Central memory CD8-positive, alpha-beta T cell (primary cell): ENCODE results near the gene KCNQ1.
A peak's percentile ranks its signal among the peaks of the same experiment; 100 is the strongest.

Source experiments
- ATAC-seq: fragments of 150-1000 bp; cut with Tn5 transposase; replicated peaks from 2 replicates; pipeline ENCODE4 v1.10.0; 2022; ENCODE audit warnings: mild to moderate bottlenecking, moderate FRiP score, moderate number of reproducible peaks; ENCODE audit not compliant: poor library complexity, severe bottlenecking; ENCODE audit errors: extremely low read depth
- DNase-seq, 2 donors: peaks; one replicate each; pipeline ENCODE4 v3.0.0; 2021; ENCODE audit warnings: low spot score in 2 of 2
- H3K27ac Mint-ChIP-seq: one replicate; pipeline ENCODE4 v1.8.0; 2022; ENCODE audit warnings: low read depth, mild to moderate bottlenecking, moderate library complexity, mixed read lengths
- H3K27me3 Mint-ChIP-seq: one replicate; pipeline ENCODE4 v1.8.0; 2022; ENCODE audit warnings: mixed read lengths
- H3K36me3 Mint-ChIP-seq: one replicate; pipeline ENCODE4 v1.8.0; 2022; ENCODE audit warnings: mild to moderate bottlenecking, moderate library complexity, mixed read lengths; ENCODE audit not compliant: insufficient read depth
- H3K4me1 Mint-ChIP-seq: one replicate; pipeline ENCODE4 v1.8.0; 2022; ENCODE audit warnings: mixed read lengths
- H3K4me3 Mint-ChIP-seq: one replicate; pipeline ENCODE4 v1.8.0; 2022; ENCODE audit warnings: mild to moderate bottlenecking, moderate library complexity, mixed read lengths
- H3K9me3 Mint-ChIP-seq: one replicate; pipeline ENCODE4 v1.8.0; 2022; ENCODE audit warnings: mixed read lengths

The KCNQ1 gene

DNA sequence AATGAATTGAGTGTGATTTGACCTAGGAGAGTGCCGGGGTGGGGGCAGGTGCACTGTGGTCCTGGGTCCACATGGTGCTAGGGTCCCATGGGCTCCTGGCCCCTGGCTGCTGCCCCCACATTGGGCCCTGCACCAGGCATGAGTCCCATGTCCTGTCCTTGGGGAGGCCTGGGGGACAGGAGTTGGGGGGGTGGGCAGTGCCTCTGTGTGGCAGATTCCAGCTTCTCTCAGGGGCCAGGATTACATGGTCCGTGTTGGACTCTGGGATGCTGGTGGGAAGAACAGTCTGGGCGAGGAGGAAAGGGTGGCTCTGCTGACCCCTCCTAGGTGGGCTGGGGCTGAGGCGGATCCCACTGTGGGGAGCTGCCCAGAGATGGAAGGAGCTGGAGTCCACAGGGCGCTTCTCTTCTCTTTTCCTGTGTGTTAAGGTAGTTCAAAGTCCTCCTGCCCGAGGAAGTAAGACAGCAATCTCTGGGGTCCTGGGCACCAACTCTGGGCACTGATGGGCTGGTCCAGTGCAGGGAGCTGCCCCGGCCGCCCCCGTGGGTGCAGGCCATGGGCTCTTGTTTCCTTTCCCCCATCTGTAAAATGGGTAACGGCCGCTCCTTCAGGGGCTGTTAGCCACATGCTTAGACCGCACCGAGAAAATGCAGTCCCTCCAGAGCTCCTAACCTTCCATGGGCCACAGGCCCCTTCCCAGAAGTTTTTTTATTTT, 19.8 kb downstream of the KCNQ1 start:
- Mint-ChIP-seq H3K36me3 (peaks cover 6% of the 10 kb centered on the region), H3K4me3 (no peak overlapping the region), H3K4me1 (peaks cover 14% of the 10 kb centered on the region), H3K27me3 (no peaks in the 10 kb centered on the region), H3K9me3 (no peaks in the 10 kb centered on the region), H3K27ac (no peak overlapping the region)
- DNase-seq (no peak), ATAC-seq (no peak)

DNA sequence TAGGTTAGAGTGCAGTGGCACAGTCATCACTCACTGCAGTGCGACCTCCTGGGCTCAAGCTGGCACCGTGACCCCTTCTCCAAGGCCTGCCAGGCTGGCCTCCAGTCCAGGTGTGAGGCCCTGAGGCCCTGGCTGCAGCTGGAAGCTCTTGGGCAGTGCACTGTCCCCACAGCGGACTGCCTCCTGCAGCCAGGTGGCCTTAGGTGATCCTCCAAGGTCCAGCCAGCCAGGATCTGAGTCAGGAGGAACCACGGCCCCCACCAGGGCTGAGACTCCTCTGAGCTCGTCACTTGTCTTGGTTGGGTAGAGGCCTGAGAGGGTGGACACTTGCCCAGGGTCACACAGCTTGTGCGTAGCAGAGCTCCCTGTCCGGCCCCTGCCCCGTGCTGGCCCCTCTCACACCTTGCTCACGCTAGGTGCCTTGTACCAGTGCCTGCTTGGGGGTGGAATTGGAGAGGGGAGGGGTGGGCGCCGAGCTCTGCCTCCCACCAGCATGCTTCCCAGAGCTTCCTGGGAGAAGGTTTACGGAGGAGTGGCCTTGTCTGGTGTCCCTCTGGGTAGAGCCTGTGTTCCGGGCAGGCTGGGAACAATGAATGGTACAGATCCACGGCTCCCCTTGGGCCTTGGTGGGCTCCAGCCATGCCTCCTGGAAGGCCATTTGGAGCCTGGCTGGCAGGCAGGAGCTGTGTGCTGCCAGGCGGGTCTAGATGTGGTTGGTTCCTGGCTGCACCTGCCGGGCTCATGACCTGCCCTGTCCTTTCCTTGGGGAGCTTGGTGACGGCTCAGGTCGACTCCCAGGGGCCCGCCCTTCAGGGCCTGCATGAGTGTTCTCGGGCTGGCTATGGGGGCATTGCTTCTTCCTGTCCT, 20.6 kb downstream of the KCNQ1 start:
- Mint-ChIP-seq H3K36me3 (peaks cover 6% of the 10 kb centered on the region), H3K9me3 (no peaks in the 10 kb centered on the region), H3K4me3 (peak overlapping the region; percentile 41), H3K27me3 (no peaks in the 10 kb centered on the region), H3K27ac (no peak overlapping the region), H3K4me1 (peaks cover 14% of the 10 kb centered on the region)
- no peak for ATAC-seq
- no peak for DNase-seq

DNA sequence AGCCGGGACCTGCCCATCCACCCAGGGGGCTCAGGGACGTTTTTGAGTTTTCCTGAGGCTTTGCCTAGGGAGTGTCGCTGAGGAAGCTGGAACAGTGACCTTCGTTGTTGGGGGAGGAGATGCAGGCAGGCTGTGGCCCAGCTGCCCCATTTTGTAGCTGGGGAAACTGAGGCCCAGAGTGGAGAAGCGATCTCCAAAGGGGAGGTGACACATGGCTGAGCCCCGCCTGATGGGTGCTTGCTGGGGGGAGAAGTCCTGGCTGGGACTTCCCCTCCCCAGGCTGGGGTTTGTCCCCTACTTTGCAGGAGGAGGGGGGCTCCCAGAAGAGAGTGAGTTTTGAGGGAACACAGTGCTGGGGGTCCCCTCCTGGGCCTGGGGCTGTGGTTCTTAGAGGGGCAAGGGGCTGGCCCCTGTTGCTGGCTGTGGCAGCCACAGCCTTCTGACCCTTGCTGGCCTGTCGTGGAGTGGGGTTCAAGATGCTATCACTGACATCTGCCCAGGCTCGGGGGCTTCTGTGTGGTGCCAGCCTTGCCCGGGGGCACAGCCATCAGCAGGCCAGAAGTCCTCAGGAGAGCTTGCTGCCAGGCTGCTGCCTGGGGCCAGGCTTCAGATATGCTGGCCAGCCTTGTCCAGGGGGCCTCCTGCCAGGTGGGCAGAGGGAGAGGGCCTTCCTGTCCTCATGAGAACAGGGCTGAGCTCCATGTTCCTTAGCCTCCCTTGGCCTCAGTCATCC, 21.4 kb downstream of the KCNQ1 start:
- Mint-ChIP-seq H3K4me3 (peak overlapping the region; percentile 68), H3K9me3 (no peaks in the 10 kb centered on the region), H3K36me3 (peaks cover 6% of the 10 kb centered on the region), H3K27ac (no peak overlapping the region), H3K4me1 (peaks cover 14% of the 10 kb centered on the region), H3K27me3 (no peaks in the 10 kb centered on the region)
- ATAC-seq = no peak
- DNase-seq = no peak

DNA sequence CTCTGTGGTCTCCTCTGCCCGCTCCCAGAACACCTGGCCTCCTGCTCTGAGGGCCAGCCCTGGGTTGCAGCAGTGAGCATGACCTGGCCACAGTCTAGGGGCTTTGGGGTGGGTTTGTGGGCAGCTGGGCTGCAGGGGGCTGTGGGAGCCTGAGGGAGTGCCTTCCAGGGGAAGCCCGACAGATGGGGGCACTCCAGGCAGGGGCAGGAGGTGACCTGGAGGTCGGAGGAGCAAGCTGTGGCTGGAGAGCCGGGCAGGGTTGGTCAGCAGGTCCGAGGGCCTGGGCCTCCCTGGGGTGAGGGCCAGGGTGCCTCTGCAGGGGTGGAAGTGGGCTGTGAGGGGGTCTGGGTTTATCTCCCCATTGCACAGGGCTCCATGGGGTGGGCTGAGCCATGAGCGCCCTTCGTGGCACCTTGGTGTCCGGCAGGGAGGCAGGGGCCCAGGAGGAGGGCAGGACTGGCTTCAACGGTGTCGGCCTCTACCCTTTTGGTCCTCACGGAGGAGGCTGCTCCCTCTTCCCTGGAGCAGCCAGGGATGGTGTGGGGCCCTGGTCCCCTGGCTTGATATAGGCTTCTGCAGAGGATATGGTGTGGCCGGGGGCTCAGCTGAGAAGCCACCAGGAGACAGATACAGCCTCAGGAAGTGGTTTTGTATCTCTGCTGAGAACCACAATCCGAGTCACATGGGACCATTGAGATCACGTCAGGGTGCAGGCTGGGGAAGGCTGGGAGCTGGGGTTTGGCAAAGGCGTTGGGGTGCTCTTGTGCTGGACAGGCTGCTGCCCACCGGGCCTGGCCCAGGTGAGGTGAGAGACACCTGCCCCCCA, 22.3 kb downstream of the KCNQ1 start:
- DNase-seq (peak in 1 of 2 donors; percentile 53), ATAC-seq (peak; percentile 97)
- no peak overlapping the region for H3K27ac Mint-ChIP-seq
- no peaks in the 10 kb centered on the region for H3K9me3 Mint-ChIP-seq
- peaks cover 6% of the 10 kb centered on the region for H3K36me3 Mint-ChIP-seq
- peaks cover 22% of the 10 kb centered on the region for H3K4me1 Mint-ChIP-seq
- H3K4me3 Mint-ChIP-seq = peak overlapping the region; percentile 68
- no peaks in the 10 kb centered on the region for H3K27me3 Mint-ChIP-seq

DNA sequence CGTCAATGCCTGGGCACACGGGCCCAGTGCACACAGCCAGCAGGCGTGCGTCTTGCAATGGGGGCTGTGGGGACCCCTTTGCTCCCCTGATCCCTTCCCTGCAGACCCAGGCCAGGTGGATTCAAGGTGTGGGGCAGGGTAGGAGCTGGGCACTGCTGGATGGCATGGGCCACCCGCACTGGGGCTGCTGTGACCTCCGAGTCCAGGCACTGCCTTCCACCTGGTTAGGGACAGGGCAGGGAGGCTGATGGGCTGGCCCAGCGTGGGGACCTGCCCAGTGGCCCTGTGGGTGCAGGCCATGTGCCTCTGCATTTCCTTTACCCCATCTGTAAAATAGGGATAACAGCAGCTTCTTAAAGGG, 22.9 kb downstream of the KCNQ1 start:
- Mint-ChIP-seq H3K27ac (no peak overlapping the region), H3K4me1 (peaks cover 25% of the 10 kb centered on the region), H3K9me3 (no peaks in the 10 kb centered on the region), H3K36me3 (peaks cover 6% of the 10 kb centered on the region), H3K4me3 (peak overlapping the region; percentile 68), H3K27me3 (no peaks in the 10 kb centered on the region)
- DNase-seq = no peak
- no peak for ATAC-seq

DNA sequence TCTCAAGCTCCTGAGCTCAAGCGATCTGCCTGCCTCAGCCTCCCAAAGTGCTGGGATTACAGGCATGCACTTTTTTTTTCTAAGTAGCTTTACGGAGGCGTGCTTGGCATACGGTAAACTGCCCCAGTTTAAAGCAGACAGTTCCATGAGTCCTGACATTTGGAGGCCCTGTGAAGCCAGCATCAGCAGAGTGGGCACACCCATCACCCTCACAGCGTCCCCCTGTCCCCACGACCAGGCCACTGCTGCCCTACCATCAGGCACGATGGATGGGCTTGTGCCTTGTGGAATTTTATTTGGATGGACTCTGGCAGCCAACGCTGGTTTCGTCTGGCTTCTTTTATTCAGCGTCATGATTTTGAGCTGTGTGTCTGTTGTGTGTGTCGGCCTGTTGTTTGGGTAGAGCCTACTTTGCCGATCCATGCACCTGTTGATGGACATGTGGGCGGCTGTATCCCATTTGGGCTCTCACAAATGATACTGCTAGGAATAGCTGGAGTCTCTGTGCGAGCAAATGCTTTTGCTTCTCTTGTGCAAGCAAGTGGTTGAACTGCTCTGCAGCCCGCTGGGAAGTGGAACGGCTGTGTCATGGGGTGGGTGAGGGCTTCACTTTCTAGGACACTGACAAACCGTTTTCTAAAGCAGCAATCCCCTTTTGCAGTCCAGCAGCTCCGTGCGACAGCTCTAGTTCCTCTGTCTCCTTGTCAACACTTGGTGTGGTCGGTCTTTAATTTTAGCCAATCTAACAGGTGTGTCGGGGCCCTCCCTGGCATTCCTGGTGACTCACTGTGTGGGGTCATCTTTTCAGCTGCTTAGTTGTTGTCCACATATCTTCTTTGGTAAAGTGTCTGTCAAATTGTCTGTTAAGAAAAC, 23.8 kb downstream of the KCNQ1 start:
- Mint-ChIP-seq H3K27ac (no peak overlapping the region), H3K4me1 (peaks cover 25% of the 10 kb centered on the region), H3K36me3 (peaks cover 6% of the 10 kb centered on the region), H3K27me3 (no peaks in the 10 kb centered on the region), H3K4me3 (no peak overlapping the region), H3K9me3 (no peaks in the 10 kb centered on the region)
- DNase-seq (peak in 1 of 2 donors; percentile 10), ATAC-seq (no peak)

DNA sequence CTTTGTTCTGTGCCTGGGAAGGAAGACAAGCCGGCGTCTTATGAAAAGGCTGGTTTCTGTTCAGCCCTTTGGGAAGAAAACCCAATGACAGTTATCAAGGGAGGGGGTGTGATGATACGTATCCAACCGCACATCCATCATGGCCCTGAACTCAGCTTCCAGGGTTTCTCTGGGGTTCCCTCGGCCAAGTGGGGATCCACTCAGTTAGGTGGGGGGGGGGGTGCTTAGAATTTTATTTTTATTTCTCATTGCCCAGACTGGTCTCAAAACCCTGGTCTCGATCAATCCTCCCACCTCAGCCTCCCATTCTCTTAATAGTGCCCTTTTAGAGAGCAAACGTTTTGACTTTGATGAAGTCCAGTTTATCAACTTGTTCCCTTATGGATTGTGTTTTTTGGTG, 25.7 kb downstream of the KCNQ1 start:
- no peak for DNase-seq
- H3K27me3 Mint-ChIP-seq = no peaks in the 10 kb centered on the region
- peaks cover 4% of the 10 kb centered on the region for H3K36me3 Mint-ChIP-seq
- H3K4me1 Mint-ChIP-seq = peaks cover 25% of the 10 kb centered on the region
- no peak for ATAC-seq
- H3K4me3 Mint-ChIP-seq = no peak overlapping the region
- H3K27ac Mint-ChIP-seq = no peak overlapping the region
- no peaks in the 10 kb centered on the region for H3K9me3 Mint-ChIP-seq

DNA sequence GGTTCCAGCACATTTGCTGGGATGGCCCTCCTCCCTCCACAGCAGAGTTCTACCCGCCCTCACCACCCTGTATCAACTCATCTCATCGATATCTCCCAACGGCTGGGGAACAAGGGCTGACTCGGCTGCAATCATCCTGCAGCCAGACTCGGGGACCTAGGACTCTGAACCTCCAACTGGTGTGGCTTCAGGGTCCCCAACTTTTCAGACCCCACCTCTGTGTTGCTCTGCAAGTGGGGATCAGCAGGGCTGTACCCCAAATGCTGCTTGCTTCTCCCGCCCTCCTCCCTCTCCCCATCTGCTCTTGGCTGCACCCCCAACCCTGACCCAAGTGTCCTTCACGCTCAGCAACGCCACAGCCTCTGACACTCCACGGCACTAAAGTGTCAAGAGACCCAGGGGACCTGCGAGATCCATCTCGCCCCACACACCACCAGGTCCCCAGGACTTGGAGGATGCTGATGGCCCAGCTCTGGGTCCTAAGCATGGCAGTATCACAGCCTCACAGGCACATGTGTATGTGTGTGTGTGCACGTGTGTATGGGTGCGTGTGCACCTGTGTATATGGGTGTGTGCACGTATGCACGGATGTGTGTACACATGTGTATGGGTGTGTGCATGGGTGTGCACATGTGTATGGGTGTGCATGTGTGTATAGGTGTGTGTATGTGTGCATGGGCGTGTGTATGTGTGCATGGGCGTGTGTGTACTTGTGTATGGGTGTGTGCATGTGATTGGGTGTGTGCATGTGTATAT, 26.4 kb downstream of the KCNQ1 start:
- no peak overlapping the region for H3K4me3 Mint-ChIP-seq
- H3K36me3 Mint-ChIP-seq = peaks cover 3% of the 10 kb centered on the region
- H3K9me3 Mint-ChIP-seq = no peaks in the 10 kb centered on the region
- no peak for ATAC-seq
- peaks cover 25% of the 10 kb centered on the region for H3K4me1 Mint-ChIP-seq
- H3K27ac Mint-ChIP-seq = no peak overlapping the region
- DNase-seq = peak in 1 of 2 donors; percentile 11
- H3K27me3 Mint-ChIP-seq = no peaks in the 10 kb centered on the region

DNA sequence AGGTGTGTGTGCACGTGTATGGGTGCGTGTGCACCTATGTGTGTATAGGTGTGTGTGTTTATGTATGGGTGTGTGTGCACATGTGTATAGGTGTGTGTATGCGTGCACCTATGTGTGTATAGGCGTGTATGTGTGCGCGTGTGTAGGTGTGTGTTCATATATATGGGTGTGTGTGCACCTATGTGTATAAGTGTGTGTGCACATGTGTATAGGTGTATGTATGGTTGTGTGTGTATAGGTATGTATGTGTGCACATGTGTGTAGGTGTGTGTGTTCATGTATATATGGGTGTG, 26.9 kb downstream of the KCNQ1 start:
- H3K4me3 Mint-ChIP-seq = no peak overlapping the region
- peaks cover 20% of the 10 kb centered on the region for H3K4me1 Mint-ChIP-seq
- no peak for ATAC-seq
- no peak for DNase-seq
- no peak overlapping the region for H3K27ac Mint-ChIP-seq
- H3K9me3 Mint-ChIP-seq = no peaks in the 10 kb centered on the region
- H3K36me3 Mint-ChIP-seq = peaks cover 3% of the 10 kb centered on the region
- no peaks in the 10 kb centered on the region for H3K27me3 Mint-ChIP-seq

DNA sequence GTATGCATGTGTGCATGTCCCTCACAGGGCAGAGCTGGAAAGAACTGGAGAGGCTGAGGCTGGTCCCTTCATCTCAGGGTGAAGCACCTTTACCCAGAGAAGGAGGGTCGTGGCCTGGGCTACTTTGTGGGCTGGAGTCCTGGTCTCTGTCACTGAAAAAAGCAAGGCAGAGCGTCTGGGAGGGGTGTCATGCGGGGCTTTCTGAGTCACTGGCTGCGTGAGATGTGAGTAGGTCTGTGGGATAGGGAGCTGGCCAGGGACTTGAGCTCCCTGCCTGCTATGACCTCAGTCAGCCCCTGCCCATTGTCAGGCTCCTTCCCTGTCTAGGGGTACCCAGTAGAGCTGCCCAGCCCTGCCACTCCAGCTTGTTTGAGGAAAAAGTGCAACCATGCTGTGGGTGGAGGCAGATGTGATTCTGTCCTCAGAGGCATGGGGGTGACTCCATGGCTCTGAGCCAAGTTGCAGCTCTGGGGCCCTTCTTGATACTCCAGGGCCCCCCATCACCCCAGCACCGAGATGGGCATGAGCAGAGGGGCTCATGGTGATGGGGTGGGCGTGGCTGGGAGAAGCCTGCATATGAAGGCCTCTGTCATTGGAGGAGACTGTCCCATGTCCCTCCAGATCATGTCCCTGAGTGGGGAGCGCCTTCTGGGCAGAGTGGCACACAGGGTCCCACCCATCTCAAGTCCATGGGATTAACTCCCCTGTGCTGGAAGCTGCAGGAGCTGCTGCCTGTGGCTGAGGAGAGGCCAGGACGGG, 27.8 kb downstream of the KCNQ1 start:
- peaks cover 12% of the 10 kb centered on the region for H3K4me1 Mint-ChIP-seq
- no peak for ATAC-seq
- H3K27me3 Mint-ChIP-seq = no peaks in the 10 kb centered on the region
- no peak for DNase-seq
- no peaks in the 10 kb centered on the region for H3K9me3 Mint-ChIP-seq
- H3K27ac Mint-ChIP-seq = no peak overlapping the region
- no peaks in the 10 kb centered on the region for H3K36me3 Mint-ChIP-seq
- no peak overlapping the region for H3K4me3 Mint-ChIP-seq
